ENCODE measurements around the gene KRT37. TPM values are rescaled to one million over a fixed set of nuclear protein-coding genes. Genes with fewer than 3 reads are reported as not detected.
A peak's percentile ranks its signal among the peaks of the same experiment; 100 is the strongest.

KRT37 gene
- not detected for total RNA-seq

DNA sequence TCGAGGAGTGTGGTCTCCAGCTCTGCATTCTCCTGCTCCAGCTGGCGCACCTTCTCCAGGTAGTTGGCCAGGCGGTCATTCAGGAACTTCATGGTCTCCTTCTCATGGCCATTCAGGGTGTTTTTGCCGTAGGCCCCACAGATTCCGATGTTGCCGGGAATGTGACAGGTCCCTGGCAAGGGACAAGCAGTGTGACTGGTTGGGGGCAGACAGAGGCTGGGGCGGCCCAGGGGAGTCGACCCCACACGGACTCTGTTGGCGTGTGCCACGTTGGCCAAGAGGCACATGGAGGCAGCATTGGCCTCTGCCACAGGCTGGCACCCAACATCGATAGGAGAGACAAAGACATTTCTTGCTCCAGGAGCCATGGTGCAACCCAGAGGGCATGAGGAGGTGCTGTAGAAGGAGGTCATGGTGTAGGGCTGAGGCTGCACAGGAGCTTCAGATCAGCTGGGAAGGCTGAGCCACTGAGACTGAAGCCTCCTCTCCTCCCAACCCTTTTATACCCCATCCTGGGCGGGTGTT, at the start of gene KRT37:
Gene KRT37 (minus strand): TSS at position 475 of the 525 bp plus-strand sequence. CDS start 62 bp downstream, at position 413.
- TF ChIP-seq CTCF (IDR thresholded peaks at IDR 0.05) = no peak
- no peak for TF ChIP-seq POLR2A (IDR thresholded peaks at IDR 0.05)
- ATAC-seq (no peak), DNase-seq (no peak)
- Histone ChIP-seq H3K27ac (no peak within 1 kb of the TSS), H3K9me3 (no peaks in the 10 kb centered on the region), H3K27me3 (no peaks in the 10 kb centered on the region), H3K4me1 (no peaks in the 10 kb centered on the region), H3K36me3 (replicated peaks in 1 of 2; ENCODE audit: insufficient read depth in 1 of 2, low read depth in 2 of 2) (no peaks in the 10 kb centered on the region), H3K4me3 (no peak within 1 kb of the TSS)
- WGBS, 2 donors = 66 to 67% methylated on average over 3 to 13 of the region's 13 CpGs
- intact Hi-C loops (cut with DNase I) = no loop called here

DNA sequence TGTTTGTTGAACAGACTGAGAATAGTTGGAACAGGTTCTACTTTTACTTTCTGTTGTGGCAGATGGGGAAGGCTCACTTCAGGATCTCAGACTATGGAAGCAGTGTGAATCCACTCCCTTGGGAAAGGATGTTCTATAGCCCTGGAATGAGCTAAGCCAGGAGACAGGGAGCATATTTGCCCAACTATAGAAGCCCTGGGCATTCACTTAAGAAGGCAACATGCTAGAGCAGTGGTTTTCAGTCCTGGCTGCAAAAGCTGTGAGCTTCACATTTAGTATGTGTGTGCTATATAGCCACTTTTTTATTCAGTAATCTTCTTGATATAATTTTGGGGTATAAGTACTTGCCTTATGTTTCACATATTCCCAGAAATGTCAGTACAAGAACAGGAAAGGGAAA, 44.0 kb upstream of the KRT37 start:
- DNase-seq = no peak
- Histone ChIP-seq H3K4me1 (no peaks in the 10 kb centered on the region), H3K4me3 (no peak overlapping the region), H3K9me3 (no peaks in the 10 kb centered on the region), H3K27ac (no peak overlapping the region), H3K27me3 (no peaks in the 10 kb centered on the region), H3K36me3 (replicated peaks in 1 of 2; ENCODE audit: insufficient read depth in 1 of 2, low read depth in 2 of 2) (no peaks in the 10 kb centered on the region)
- TF ChIP-seq POLR2A (IDR thresholded peaks at IDR 0.05) (no peak), CTCF (IDR thresholded peaks at IDR 0.05) (no peak)
- intact Hi-C loops (cut with DNase I) = no loop called here
- ATAC-seq = no peak

- Histone ChIP-seq H3K9me3 (no peaks in the 10 kb centered on the region), H3K4me1 (no peaks in the 10 kb centered on the region), H3K4me3 (no peak overlapping the region), H3K27me3 (no peaks in the 10 kb centered on the region), H3K36me3 (replicated peaks in 1 of 2; ENCODE audit: insufficient read depth in 1 of 2, low read depth in 2 of 2) (no peaks in the 10 kb centered on the region), H3K27ac (no peak overlapping the region)
- no peak for TF ChIP-seq CTCF (IDR thresholded peaks at IDR 0.05)
- TF ChIP-seq POLR2A (IDR thresholded peaks at IDR 0.05) = no peak
- 61 to 73% methylated on average over 4 of the region's 4 CpGs for WGBS, 2 donors
- intact Hi-C loops (cut with DNase I) = no loop called here
- DNase-seq = no peak
- ATAC-seq = no peak
Measured at GRCh38 chr17:41467561-41467960, 43.2 kb upstream of the KRT37 start.

- no peak for DNase-seq
- TF ChIP-seq CTCF (IDR thresholded peaks at IDR 0.05) (no peak), POLR2A (IDR thresholded peaks at IDR 0.05) (no peak)
- intact Hi-C loops (cut with DNase I) = no loop called here
- Histone ChIP-seq H3K4me1 (no peaks in the 10 kb centered on the region), H3K27ac (no peak within 1 kb of the TSS), H3K27me3 (no peaks in the 10 kb centered on the region), H3K9me3 (no peaks in the 10 kb centered on the region), H3K4me3 (no peak within 1 kb of the TSS), H3K36me3 (replicated peaks in 1 of 2; ENCODE audit: insufficient read depth in 1 of 2, low read depth in 2 of 2) (no peaks in the 10 kb centered on the region)
- no peak for ATAC-seq
- 82 to 98% methylated on average over 5 to 14 of the region's 14 CpGs for WGBS, 2 donors
Measured at GRCh38 chr17:41466988-41467387, 42.6 kb upstream of the KRT37 start, which contains the start of gene KRT32. TSS of gene KRT32 (minus strand) at chr17:41467386. CDS start at chr17:41467325, 61 bp downstream.

GRCh38 chr17:41464682-41465081, 40.3 kb upstream of the KRT37 start:
- no peaks in the 10 kb centered on the region for H3K36me3 ChIP-seq (replicated peaks in 1 of 2; ENCODE audit: insufficient read depth in 1 of 2, low read depth in 2 of 2)
- ATAC-seq = peak; percentile 53
- H3K27ac ChIP-seq = no peak overlapping the region
- no peak for TF ChIP-seq CTCF (IDR thresholded peaks at IDR 0.05)
- TF ChIP-seq POLR2A (IDR thresholded peaks at IDR 0.05) = no peak
- WGBS, 2 donors = 44 to 49% methylated on average over 3 to 6 of the region's 6 CpGs
- no peaks in the 10 kb centered on the region for H3K9me3 ChIP-seq
- H3K4me3 ChIP-seq = no peak overlapping the region
- peak in 3 of 4 donors; percentile 23 to 49 (median 40) for DNase-seq
- intact Hi-C loops (cut with DNase I) = no loop called here
- no peaks in the 10 kb centered on the region for H3K4me1 ChIP-seq
- H3K27me3 ChIP-seq = no peaks in the 10 kb centered on the region

All from body of pancreas (tissue), 4 donors.